HUDEP-2 (cell line): ENCODE results near the gene TSPO.
"Not testable (repeated sequence)": the region's sequence is repeated elsewhere in the genome, so short reads cannot be mapped to it uniquely, and the experiment has no call there.

Experiments used
- DNase-seq, 76 experiments: peaks; one replicate each; lab custom pipeline; 2025; ENCODE audit not compliant: unreplicated experiment in 76 of 76; lab: John Stamatoyannopoulos, UW

TSPO gene

GRCh38 chr22:43151251-43152002 is at the start of gene TSPO:
Gene TSPO, plus strand, starts transcription at chr22:43151559. Its CDS starts 7,680 bp downstream, at chr22:43159239.
- DNase-seq = peak in 54 of 76 experiments; percentile 16 to 71 (median 54)

GRCh38 chr22:43104056-43104625 is 47.2 kb upstream of the TSPO start:
- peak in 73 of 76 experiments; percentile 56 to 93 (median 80) for DNase-seq

DNA sequence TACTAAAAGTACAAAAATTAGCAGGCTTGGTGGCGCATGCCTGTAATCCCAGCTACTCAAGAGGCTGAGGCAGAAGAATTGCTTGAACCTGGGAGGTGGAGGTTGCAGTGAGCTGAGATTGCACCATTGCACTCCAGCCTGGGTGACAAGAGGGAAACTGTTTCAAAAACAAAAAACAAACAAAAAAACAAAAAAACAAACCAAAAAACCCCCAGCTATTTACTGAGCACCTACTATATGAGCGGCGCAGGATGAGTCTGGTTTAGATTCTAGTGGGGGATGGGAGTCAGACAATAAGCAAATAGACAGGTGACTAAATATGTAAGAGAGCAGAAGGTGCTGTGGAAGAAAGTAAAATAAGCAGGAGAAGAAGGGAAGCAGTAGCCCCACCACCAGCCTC is 46.4 kb upstream of the TSPO start:
- DNase-seq = not testable (repeated sequence)

- DNase-seq = no peak
Observed at GRCh38 chr22:43106302-43106701, 45.1 kb upstream of the TSPO start.

DNA sequence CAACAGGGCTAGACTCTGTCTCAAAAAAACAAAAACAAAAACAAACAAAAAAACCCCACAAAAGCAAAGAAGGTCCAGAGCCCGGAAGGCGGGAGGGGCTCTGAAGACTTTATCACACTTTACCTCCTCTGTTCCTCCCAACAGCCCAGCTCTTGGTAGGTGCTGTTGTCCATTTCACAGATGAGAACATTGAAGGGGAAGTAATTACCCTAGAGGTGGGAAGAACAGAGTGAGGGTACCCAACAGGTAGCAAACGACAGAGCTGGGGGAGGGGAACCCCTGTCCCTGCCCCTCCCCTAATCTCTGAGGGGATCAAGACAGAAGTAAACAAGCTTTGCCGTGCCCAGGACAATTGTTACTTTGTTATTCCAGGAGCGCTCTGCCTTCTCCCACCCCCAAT is 41.8 kb upstream of the TSPO start:
- no peak for DNase-seq

DNA sequence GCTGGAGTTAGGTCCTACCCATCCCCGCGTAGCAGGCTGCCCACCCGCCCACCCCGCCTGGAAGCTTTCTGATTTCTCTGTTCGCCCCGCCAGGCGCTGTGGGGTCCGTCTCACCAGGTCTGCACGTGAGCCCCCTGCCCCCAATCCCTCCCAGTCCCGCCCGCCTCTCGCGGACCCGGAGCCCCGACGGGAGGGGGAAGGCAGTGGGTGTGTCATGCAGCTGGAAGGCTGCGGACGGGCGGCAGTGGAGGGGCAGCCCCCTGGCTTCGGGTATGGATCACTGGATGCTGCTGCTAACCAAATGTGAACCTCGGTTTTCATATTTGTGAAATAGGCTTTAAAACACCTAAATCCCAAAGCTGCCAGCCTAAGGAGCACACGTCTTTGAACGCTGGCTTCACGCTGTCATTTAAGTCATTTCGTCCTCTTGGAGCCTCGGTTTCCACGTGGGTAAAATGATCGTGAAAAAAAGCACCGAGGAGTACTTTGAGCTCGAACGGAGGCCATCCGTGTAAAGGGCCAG is 41.4 kb upstream of the TSPO start:
- DNase-seq = peak in 12 of 76 experiments; percentile 80 to 100 (median 98)

- DNase-seq = peak in 69 of 76 experiments; percentile 24 to 82 (median 65)
Observed at GRCh38 chr22:43110444-43110926, 40.9 kb upstream of the TSPO start, which contains the start of gene BIK. Gene BIK, plus strand, starts transcription at chr22:43110750. Its CDS starts 13,273 bp downstream, at chr22:43124023.

- peak in 9 of 76 experiments; percentile 5 to 27 (median 15) for DNase-seq
Observed at GRCh38 chr22:43110927-43111623, 40.3 kb upstream of the TSPO start.

DNA sequence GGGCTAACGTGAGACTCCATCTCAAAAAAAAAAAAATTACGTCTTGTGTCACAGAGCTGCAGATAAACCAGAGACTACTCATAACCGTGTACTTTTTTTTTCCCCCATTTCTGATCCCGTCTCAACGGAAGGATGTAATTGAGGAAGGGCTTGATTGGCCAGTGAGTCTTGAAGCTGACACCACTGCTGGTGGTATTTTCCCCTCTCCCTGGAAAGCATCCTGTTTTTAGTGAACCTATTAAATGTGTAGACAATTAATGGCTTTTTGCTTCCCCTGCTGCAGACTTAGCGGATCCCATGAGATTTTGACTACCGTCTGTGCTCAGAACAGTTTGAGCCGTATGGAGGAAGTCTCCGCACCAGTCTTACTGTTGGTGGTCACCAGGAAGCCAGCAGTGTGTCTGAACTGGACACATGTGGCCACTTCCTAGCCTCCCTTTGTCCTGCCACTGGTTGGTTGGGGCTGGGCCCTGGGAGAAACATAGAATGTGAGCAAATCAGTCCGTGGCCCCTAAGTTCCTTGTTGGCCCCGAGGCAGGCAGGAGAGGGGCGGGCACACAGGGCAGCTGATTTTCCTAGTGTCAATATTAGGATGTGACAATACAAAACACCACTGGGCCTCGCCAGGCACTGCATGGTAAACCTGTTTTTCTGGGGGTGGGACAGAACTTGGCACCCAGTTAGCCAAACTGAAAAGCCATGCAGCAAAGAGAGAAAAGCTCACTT is 37.7 kb upstream of the TSPO start:
- DNase-seq = no peak

- DNase-seq = no peak
Observed at GRCh38 chr22:43114958-43115357, 36.4 kb upstream of the TSPO start.

- DNase-seq = no peak
Observed at GRCh38 chr22:43116932-43117331, 34.4 kb upstream of the TSPO start.

- DNase-seq = peak in 4 of 76 experiments; percentile 8 to 23 (median 16)
Observed at GRCh38 chr22:43118024-43118849, 33.1 kb upstream of the TSPO start.

DNA sequence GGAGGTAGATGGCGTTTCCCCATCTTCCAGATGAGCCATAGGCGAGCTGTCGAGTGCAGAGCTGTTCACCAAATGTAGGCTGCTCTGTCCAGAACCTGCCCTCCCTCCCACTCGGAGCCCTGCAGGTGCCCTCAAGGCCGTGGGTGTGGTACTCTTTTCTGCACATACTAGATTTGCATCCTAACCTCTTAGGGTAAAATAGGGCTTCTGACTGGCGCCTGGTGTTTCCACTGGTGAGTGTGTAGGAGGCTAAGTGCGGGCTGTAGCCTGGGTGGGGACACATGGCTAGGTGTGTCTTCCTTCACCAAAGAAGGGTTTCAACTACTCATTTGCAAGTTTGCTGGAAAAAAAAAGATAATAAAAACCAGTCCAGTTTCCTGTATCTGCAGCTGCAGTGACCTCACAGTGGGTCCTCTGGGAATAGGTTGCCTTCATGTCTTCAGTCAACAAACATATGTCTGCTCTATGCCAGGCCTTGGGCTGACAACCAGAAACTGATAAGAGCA is 32.4 kb upstream of the TSPO start:
- DNase-seq = peak in 13 of 76 experiments; percentile 12 to 48 (median 25)

GRCh38 chr22:43126501-43127165 is 24.7 kb upstream of the TSPO start:
- peak in 1 of 76 experiments; percentile 6 for DNase-seq

- peak in 12 of 76 experiments; percentile 6 to 48 (median 18) for DNase-seq
Observed at GRCh38 chr22:43127166-43127908, 24.0 kb upstream of the TSPO start.

DNA sequence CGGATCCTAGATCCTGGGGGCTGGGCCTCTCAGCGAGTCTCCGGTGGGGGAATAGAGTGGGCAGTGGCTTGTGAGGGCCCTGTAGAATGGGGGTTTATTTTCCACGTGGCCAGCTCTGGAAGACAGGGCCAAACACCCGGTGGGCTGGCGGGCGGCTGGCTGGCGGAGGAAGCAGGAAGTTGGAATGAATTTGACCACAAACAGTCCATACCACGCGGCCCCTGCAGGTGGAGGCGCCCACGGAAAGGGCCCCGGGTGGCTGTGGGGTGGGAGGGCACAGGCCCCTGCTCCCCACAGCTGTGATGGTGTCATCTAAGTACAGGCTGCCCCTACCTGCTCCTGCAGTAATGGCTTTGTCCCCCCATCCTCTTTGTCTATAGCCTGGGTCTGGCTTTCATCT is 23.2 kb upstream of the TSPO start:
- no peak for DNase-seq

- DNase-seq = peak in 22 of 76 experiments; percentile 7 to 39 (median 18)
Observed at GRCh38 chr22:43128928-43129424, 22.4 kb upstream of the TSPO start.
